ENCODE measurements around the gene KRTAP2-3.

KRTAP2-3 gene

GRCh38 chr17:41029633-41030245 is 30.2 kb downstream of the KRTAP2-3 start, which contains the start of gene KRTAP1-4:
Gene KRTAP1-4, minus strand, starts transcription at chr17:41030195. Its CDS starts 117 bp downstream, at chr17:41030078.
- DNase-seq (ENCODE audit: low read depth, low spot score): no peak

- no peak for DNase-seq (ENCODE audit: low read depth, low spot score)
Measured at GRCh38 chr17:41026715-41027471, 33.0 kb downstream of the KRTAP2-3 start, which contains the start of gene KRTAP1-5. Gene KRTAP1-5, minus strand, starts transcription at chr17:41027208. Its CDS starts 53 bp downstream, at chr17:41027155.

GRCh38 chr17:41024697-41025096 is 35.2 kb downstream of the KRTAP2-3 start:
- DNase-seq (ENCODE audit: low read depth, low spot score): no peak

GRCh38 chr17:41020336-41020735 is 39.6 kb downstream of the KRTAP2-3 start:
- no peak for DNase-seq (ENCODE audit: low read depth, low spot score)

- no peak for DNase-seq (ENCODE audit: low read depth, low spot score)
Measured at GRCh38 chr17:41019415-41019814, 40.5 kb downstream of the KRTAP2-3 start.

GRCh38 chr17:41018541-41018940 is 41.4 kb downstream of the KRTAP2-3 start:
- DNase-seq (ENCODE audit: low read depth, low spot score): no peak

- DNase-seq (ENCODE audit: low read depth, low spot score): no peak
Measured at GRCh38 chr17:41016578-41017215, 43.2 kb downstream of the KRTAP2-3 start.

GRCh38 chr17:41015454-41015853 is 44.5 kb downstream of the KRTAP2-3 start:
- no peak for DNase-seq (ENCODE audit: low read depth, low spot score)

- no peak for DNase-seq (ENCODE audit: low read depth, low spot score)
Measured at GRCh38 chr17:41013606-41014005, 46.3 kb downstream of the KRTAP2-3 start.

- no peak for DNase-seq (ENCODE audit: low read depth, low spot score)
Measured at GRCh38 chr17:41013181-41013580, 46.7 kb downstream of the KRTAP2-3 start.

- DNase-seq (ENCODE audit: low read depth, low spot score): no peak
Measured at GRCh38 chr17:41012326-41013120, 47.4 kb downstream of the KRTAP2-3 start.

- no peak for DNase-seq (ENCODE audit: low read depth, low spot score)
Measured at GRCh38 chr17:41010441-41010840, 49.5 kb downstream of the KRTAP2-3 start.

GRCh38 chr17:41009936-41010335 is 50.0 kb downstream of the KRTAP2-3 start:
- no peak for DNase-seq (ENCODE audit: low read depth, low spot score)

GRCh38 chr17:41009301-41009760 is 50.6 kb downstream of the KRTAP2-3 start:
- no peak for DNase-seq (ENCODE audit: low read depth, low spot score)

All from smooth muscle cell of the brain vasculature (primary cell).